ENCODE measurements around the gene S1PR5. TPM values are rescaled to one million over a fixed set of nuclear protein-coding genes. Genes with fewer than 3 reads are reported as not detected.

Gene S1PR5
- total and polyA plus RNA-seq, 10 of the 15 experiments (the other 5 are each of a cell fraction or from before 2014, with no cell fraction given): 0.04 TPM; not detected in 9

DNA sequence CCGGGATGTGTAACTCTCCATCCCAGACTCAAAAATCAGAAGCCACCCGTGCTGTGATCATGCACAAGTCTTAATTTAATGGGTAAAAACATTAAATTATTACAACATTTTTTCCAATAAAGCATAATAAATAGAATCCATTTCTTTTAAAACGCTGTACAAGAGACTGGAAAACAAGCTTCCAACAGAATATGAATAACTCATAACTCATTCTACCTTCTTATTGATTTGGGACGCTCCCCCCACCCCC, 49.1 kb upstream of the S1PR5 start (continued):
- TF ChIP-seq, protein P1, sequence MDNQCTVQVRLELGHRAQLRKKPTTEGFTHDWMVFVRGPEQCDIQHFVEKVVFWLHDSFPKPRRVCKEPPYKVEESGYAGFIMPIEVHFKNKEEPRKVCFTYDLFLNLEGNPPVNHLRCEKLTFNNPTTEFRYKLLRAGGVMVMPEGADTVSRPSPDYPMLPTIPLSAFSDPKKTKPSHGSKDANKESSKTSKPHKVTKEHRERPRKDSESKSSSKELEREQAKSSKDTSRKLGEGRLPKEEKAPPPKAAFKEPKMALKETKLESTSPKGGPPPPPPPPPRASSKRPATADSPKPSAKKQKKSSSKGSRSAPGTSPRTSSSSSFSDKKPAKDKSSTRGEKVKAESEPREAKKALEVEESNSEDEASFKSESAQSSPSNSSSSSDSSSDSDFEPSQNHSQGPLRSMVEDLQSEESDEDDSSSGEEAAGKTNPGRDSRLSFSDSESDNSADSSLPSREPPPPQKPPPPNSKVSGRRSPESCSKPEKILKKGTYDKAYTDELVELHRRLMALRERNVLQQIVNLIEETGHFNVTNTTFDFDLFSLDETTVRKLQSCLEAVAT (IDR thresholded peaks at IDR 0.05): no peak
- TF ChIP-seq, protein P2, sequence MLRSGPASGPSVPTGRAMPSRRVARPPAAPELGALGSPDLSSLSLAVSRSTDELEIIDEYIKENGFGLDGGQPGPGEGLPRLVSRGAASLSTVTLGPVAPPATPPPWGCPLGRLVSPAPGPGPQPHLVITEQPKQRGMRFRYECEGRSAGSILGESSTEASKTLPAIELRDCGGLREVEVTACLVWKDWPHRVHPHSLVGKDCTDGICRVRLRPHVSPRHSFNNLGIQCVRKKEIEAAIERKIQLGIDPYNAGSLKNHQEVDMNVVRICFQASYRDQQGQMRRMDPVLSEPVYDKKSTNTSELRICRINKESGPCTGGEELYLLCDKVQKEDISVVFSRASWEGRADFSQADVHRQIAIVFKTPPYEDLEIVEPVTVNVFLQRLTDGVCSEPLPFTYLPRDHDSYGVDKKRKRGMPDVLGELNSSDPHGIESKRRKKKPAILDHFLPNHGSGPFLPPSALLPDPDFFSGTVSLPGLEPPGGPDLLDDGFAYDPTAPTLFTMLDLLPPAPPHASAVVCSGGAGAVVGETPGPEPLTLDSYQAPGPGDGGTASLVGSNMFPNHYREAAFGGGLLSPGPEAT (IDR thresholded peaks at IDR 0.05; ENCODE audit: low read depth): no peak
- TF ChIP-seq SPI1 (IDR thresholded peaks at IDR 0.05; ENCODE audit: borderline replicate concordance, insufficient read depth, low read depth, low read length) (no peak), STAT1 (conservative IDR thresholded peaks at IDR 0.05) (no peak), BRCA1 (IDR thresholded peaks at IDR 0.05; ENCODE audit: low read depth, low read length) (no peak), IKZF2 (IDR thresholded peaks at IDR 0.05) (peak in 1 of 2 experiments; percentile 29; a peak in 2 of 4 replicates)
- TF ChIP-seq, protein P3, sequence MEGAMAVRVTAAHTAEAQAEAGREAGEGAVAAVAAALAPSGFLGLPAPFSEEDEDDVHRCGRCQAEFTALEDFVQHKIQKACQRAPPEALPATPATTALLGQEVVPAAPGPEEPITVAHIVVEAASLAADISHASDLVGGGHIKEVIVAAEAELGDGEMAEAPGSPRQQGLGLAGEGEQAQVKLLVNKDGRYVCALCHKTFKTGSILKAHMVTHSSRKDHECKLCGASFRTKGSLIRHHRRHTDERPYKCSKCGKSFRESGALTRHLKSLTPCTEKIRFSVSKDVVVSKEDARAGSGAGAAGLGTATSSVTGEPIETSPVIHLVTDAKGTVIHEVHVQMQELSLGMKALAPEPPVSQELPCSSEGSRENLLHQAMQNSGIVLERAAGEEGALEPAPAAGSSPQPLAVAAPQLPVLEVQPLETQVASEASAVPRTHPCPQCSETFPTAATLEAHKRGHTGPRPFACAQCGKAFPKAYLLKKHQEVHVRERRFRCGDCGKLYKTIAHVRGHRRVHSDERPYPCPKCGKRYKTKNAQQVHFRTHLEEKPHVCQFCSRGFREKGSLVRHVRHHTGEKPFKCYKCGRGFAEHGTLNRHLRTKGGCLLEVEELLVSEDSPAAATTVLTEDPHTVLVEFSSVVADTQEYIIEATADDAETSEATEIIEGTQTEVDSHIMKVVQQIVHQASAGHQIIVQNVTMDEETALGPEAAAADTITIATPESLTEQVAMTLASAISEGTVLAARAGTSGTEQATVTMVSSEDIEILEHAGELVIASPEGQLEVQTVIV (IDR thresholded peaks at IDR 0.05; ENCODE audit: borderline replicate concordance, partially characterized antibody): no peak

Measured in GM12878 (cell line).